H1 (cell line): Measurements from ENCODE around the gene ARNT2.

Source experiments
- CBX5 ChIP-seq: fragments of 300-800, 300-1000 bp; sonication (generic); IDR thresholded peaks from 2 replicates; pipeline ENCODE4 v1.7.1; 2016; ENCODE audit warnings: antibody characterized with exemption, low read length, low read depth
- CEBPB ChIP-seq: IDR thresholded peaks from 2 replicates; pipeline ENCODE4 v1.6.1; 2012; ENCODE audit warnings: low read depth, low read length
- CTCF ChIP-seq, 3 experiments: IDR thresholded peaks; 1 replicate in 2 of 3; 2 replicates in 1 of 3; pipeline versions ENCODE4 v1.5.1 to v1.6.1; 2011; ENCODE audit warnings: low read length in 3 of 3, mild to moderate bottlenecking in 3 of 3, inconsistent platforms in 2 of 3, low read depth in 1 of 3, moderate library complexity in 1 of 3; ENCODE audit not compliant: insufficient read depth in 1 of 3; ENCODE audit errors: control extremely low read depth in 1 of 3
- E2F6 ChIP-seq: IDR thresholded peaks from 2 replicates; pipeline ENCODE4 v1.6.1; 2012; ENCODE audit warnings: inconsistent platforms
- EZH2 ChIP-seq: fragments of 200-600 bp; sonication (generic); IDR thresholded peaks from 2 replicates; pipeline ENCODE4 v1.7.1; 2012; ENCODE audit warnings: low read depth, mild to moderate bottlenecking, moderate library complexity, low read length, inconsistent platforms; ENCODE audit not compliant: severe bottlenecking
- JUND ChIP-seq: IDR thresholded peaks from 2 replicates; pipeline ENCODE4 v1.6.1; 2011; ENCODE audit warnings: mild to moderate bottlenecking, improper control_type of control experiment, low read length
- POLR2A ChIP-seq, 2 experiments: IDR thresholded peaks; 1 replicate in 1 of 2; 2 replicates in 1 of 2; pipeline ENCODE4 v1.6.1; 2011; ENCODE audit warnings: low read depth in 2 of 2, low read length in 2 of 2, mild to moderate bottlenecking in 2 of 2; ENCODE audit errors: control extremely low read depth in 1 of 2
- POLR2AphosphoS5 ChIP-seq: IDR thresholded peaks from 2 replicates; pipeline ENCODE4 v1.6.1; 2011; ENCODE audit warnings: low read depth, low read length
- SP4 ChIP-seq: IDR thresholded peaks from 2 replicates; pipeline ENCODE4 v1.6.1; 2012; ENCODE audit warnings: low read length, inconsistent platforms
- USF2 ChIP-seq: IDR thresholded peaks from 2 replicates; pipeline ENCODE4 v1.6.1; 2011; ENCODE audit warnings: low read length, improper control_type of control experiment

GRCh38 chr15:80579611-80580010, 175.4 kb downstream of the ARNT2 start:
- TF ChIP-seq POLR2A (IDR thresholded peaks at IDR 0.05; ENCODE audit: control extremely low read depth in 1 of 2, low read depth in 2 of 2, low read length in 2 of 2) (no peak), E2F6 (no peak), CTCF (IDR thresholded peaks at IDR 0.05; ENCODE audit: control extremely low read depth in 1 of 3, insufficient read depth in 1 of 3, low read depth in 1 of 3, low read length in 3 of 3) (no peak), CBX5 (no peak), EZH2 (no peak), USF2 (no peak), CEBPB (no peak), POLR2AphosphoS5 (no peak), JUND (no peak), SP4 (no peak)
